HCT116 (cell line): Measurements from ENCODE around the gene SH3D19. TPM values are rescaled to one million over a fixed set of nuclear protein-coding genes. Genes with fewer than 3 reads are reported as not detected.
A peak's percentile ranks its signal among the peaks of the same experiment; 100 is the strongest.
"Not testable (repeated sequence)": the region's sequence is repeated elsewhere in the genome, so short reads cannot be mapped to it uniquely, and the experiment has no call there.

Experiments used
- ATAC-seq: fragments of 200-7000 bp; cut with Tn5 transposase; 2 replicates; pipeline ENCODE4 v1.9.1; 2020; ENCODE audit warnings: mild to moderate bottlenecking, moderate library complexity
- BruUV-seq: library from RNA; stranded (reverse); fragments of 400-500 nt; replicated peaks from 2 replicates; lab custom pipeline; 2021; lab: Mats Ljungman, UMichigan
- CTCF ChIA-PET: fragments of 300-600 bp; sonication (Branson Sonifier 250); formaldehyde crosslinking; loops from one replicate; lab custom pipeline; 2021; ENCODE audit warnings: antibody characterized with exemption; lab: Charles Lee
- POLR2A ChIA-PET: fragments of 300-600, 350-600 bp; sonication (Branson Sonifier 250); formaldehyde crosslinking; loops from one replicate; lab custom pipeline; 2021; ENCODE audit warnings: antibody characterized with exemption; lab: Charles Lee
- RAD21 ChIA-PET, 2 experiments: fragments of 300-600 bp; sonication (Branson Sonifier 250); formaldehyde crosslinking; loops; one replicate each; lab custom pipeline; 2023; ENCODE audit warnings: low total read pairs in 2 of 2; ENCODE audit not compliant: uncharacterized antibody in 2 of 2, unreplicated experiment in 2 of 2, low non-redundant PET in 1 of 2; lab: Charles Lee
- DNase-seq: peaks from one replicate; pipeline ENCODE4 v3.0.0-alpha.2; 2010; ENCODE audit warnings: low read depth, low spot score
- H2AFZ ChIP-seq: fragments of 200-600 bp; shearing (Covaris generic), sonication (generic); 2 replicates; pipeline ENCODE4 v1.6.1; 2017; ENCODE audit warnings: low read depth, mixed run types, mixed read lengths, antibody characterized with exemption, low read length; ENCODE audit not compliant: poor library complexity, severe bottlenecking
- H3K27ac ChIP-seq: 2 replicates; pipeline ENCODE4 v1.5.1; 2012; ENCODE audit warnings: low read depth, low read length
- H3K27me3 ChIP-seq: fragments of 200-600 bp; sonication (generic); 2 replicates; pipeline ENCODE4 v1.6.1; 2016; ENCODE audit warnings: mixed run types, low read length, mixed read lengths; ENCODE audit not compliant: insufficient read depth
- H3K36me3 ChIP-seq, 2 experiments: fragments of 200-500 bp in 1 of 2; fragments of 200-600 bp in 1 of 2; sonication (Bioruptor generic) in 1 of 2; sonication (generic) in 1 of 2; 2 replicates each; pipeline versions ENCODE4 v1.5.1 to v1.6.1; 2014 to 2016; ENCODE audit warnings: low read length in 2 of 2, inconsistent platforms in 1 of 2, mixed read lengths in 1 of 2, mixed run types in 1 of 2; ENCODE audit not compliant: insufficient read depth in 2 of 2, control insufficient read depth in 1 of 2
- H3K4me1 ChIP-seq, 2 experiments: fragments of 200-600 bp in 1 of 2; sonication (generic) in 1 of 2; 2 replicates each; pipeline versions ENCODE4 v1.5.1 to v1.6.1; 2012 to 2017; ENCODE audit warnings: low read length in 2 of 2, inconsistent platforms in 1 of 2, mild to moderate bottlenecking in 1 of 2, mixed read lengths in 1 of 2, mixed run types in 1 of 2, moderate library complexity in 1 of 2; ENCODE audit not compliant: insufficient read depth in 2 of 2, control insufficient read depth in 1 of 2
- H3K4me2 ChIP-seq: fragments of 200-600 bp; sonication (generic); 2 replicates; pipeline ENCODE4 v1.6.1; 2017; ENCODE audit warnings: mixed run types, low read length, mixed read lengths
- H3K4me3 ChIP-seq, 2 experiments: fragments of 200-600 bp in 1 of 2; sonication (generic) in 1 of 2; replicated peaks in 1 of 2; 2 replicates each; pipeline ENCODE4 v1.5.1; 2011 to 2016; ENCODE audit warnings: low read length in 2 of 2, control low read depth in 1 of 2, low read depth in 1 of 2, mild to moderate bottlenecking in 1 of 2, mixed read lengths in 1 of 2, mixed run types in 1 of 2
- H3K79me2 ChIP-seq: fragments of 200-600 bp; sonication (generic); 2 replicates; pipeline ENCODE4 v1.6.1; 2017; ENCODE audit warnings: mild to moderate bottlenecking, mixed run types, low read length, moderate library complexity, mixed read lengths; ENCODE audit not compliant: insufficient read depth
- H3K9ac ChIP-seq: fragments of 200-600 bp; sonication (generic); 2 replicates; pipeline ENCODE4 v1.6.1; 2016; ENCODE audit warnings: low read length, mixed read lengths
- H3K9me2 ChIP-seq: fragments of 200-600 bp; sonication (generic), shearing (Covaris generic); 2 replicates; pipeline ENCODE4 v1.6.1; 2017; ENCODE audit warnings: mixed run types, mild to moderate bottlenecking, moderate library complexity; ENCODE audit not compliant: insufficient read depth
- H3K9me3 ChIP-seq, 2 experiments: fragments of 200-500 bp in 1 of 2; fragments of 200-600 bp in 1 of 2; sonication (Bioruptor generic) in 1 of 2; sonication (generic) in 1 of 2; 2 replicates each; pipeline ENCODE4 v1.6.1; 2014 to 2017; ENCODE audit warnings: low read length in 2 of 2, mixed read lengths in 2 of 2, inconsistent platforms in 1 of 2, low read depth in 1 of 2, mild to moderate bottlenecking in 1 of 2, mixed run types in 1 of 2, moderate library complexity in 1 of 2; ENCODE audit not compliant: control insufficient read depth in 1 of 2, insufficient read depth in 1 of 2
- H4K20me1 ChIP-seq: fragments of 200-600 bp; sonication (generic), shearing (Covaris generic); 2 replicates; pipeline ENCODE4 v1.6.1; 2017; ENCODE audit warnings: mixed run types, mild to moderate bottlenecking, moderate library complexity; ENCODE audit not compliant: insufficient read depth
- CTCF ChIP-seq, 3 experiments: fragments of 200-600 bp in 1 of 3; sonication (generic) in 1 of 3; IDR thresholded peaks in 2 of 3; conservative IDR thresholded peaks in 1 of 3; 2 replicates each; pipeline ENCODE4 v1.5.1; 2012 to 2017; ENCODE audit warnings: low read depth in 2 of 3, low read length in 2 of 3, antibody characterized with exemption in 1 of 3, borderline replicate concordance in 1 of 3, control low read depth in 1 of 3, mild to moderate bottlenecking in 1 of 3, mixed read lengths in 1 of 3, mixed run types in 1 of 3, moderate library complexity in 1 of 3; ENCODE audit not compliant: insufficient read depth in 1 of 3
- FOSL1 ChIP-seq: IDR thresholded peaks from 2 replicates; pipeline ENCODE4 v1.6.1; 2012; ENCODE audit warnings: low read depth
- POLR2A ChIP-seq: IDR thresholded peaks from 2 replicates; pipeline ENCODE4 v1.7.0; 2011; ENCODE audit warnings: borderline replicate concordance; ENCODE audit not compliant: insufficient read depth, insufficient read length; ENCODE audit errors: extremely low read depth
- RAD21 ChIP-seq: IDR thresholded peaks from 2 replicates; pipeline ENCODE4 v1.6.1; 2012; ENCODE audit warnings: low read depth, mild to moderate bottlenecking
- intact Hi-C: fragments of 100-400 bp; cut with micrococcal nuclease; formaldehyde crosslinking; loops from 2 replicates; pipeline ENCODE4 v1.10.0; 2022
- total RNA-seq: library from RNA; stranded (reverse); gene quantifications from one replicate; pipeline ENCODE4 v1.2.1, GENCODE V29; 2021; ENCODE audit not compliant: unreplicated experiment

Gene SH3D19
- total RNA-seq, 1 experiment from 2014 or later = 37.5 TPM

GRCh38 chr4:151238477-151238876 lies 86.9 kb downstream of the SH3D19 start:
- ATAC-seq (peak; percentile 50; the same call in 1 of the 2 replicates), DNase-seq (no peak)
- intact Hi-C loops = no loop called here

GRCh38 chr4:151236036-151236435 lies 89.4 kb downstream of the SH3D19 start:
- ChIA-PET CTCF (no interaction called here), POLR2A (no interaction called here), RAD21 (no interaction called here)
- intact Hi-C loops = no loop called here
- ATAC-seq (no peak), DNase-seq (no peak)
- Histone ChIP-seq H3K9me2 (no peaks in the 10 kb centered on the region), H3K27me3 (no peaks in the 10 kb centered on the region), H3K9me3 (no peaks in the 10 kb centered on the region), H2AFZ (no peak overlapping the region), H4K20me1 (no peaks in the 10 kb centered on the region), H3K4me2 (no peak overlapping the region), H3K36me3 (no peaks in the 10 kb centered on the region), H3K4me3 (no peak overlapping the region), H3K4me1 (no peaks in the 10 kb centered on the region), H3K79me2 (no peaks in the 10 kb centered on the region), H3K9ac (no peak overlapping the region), H3K27ac (no peak overlapping the region)
- no peak for TF ChIP-seq POLR2A
- no TSS peak for BruUV-seq

More at GRCh38 chr4:151238477-151238876, 86.9 kb downstream of the SH3D19 start:
- no peaks in the 10 kb centered on the region for H3K9me3 ChIP-seq
- no peak overlapping the region for H3K27ac ChIP-seq
- no peak overlapping the region for H3K9ac ChIP-seq
- no peak overlapping the region for H2AFZ ChIP-seq
- no peaks in the 10 kb centered on the region for H3K4me1 ChIP-seq
- no peak overlapping the region for H3K4me3 ChIP-seq
- ChIA-PET RAD21 (no interaction called here), POLR2A (no interaction called here), CTCF (no interaction called here)
- no peaks in the 10 kb centered on the region; the same call in 1 of the 2 replicates for H3K79me2 ChIP-seq
- H3K36me3 ChIP-seq = no peaks in the 10 kb centered on the region
- no TSS peak for BruUV-seq
- TF ChIP-seq CTCF (IDR thresholded peaks at IDR 0.05 in 2 of 3, conservative IDR thresholded peaks at IDR 0.05 in 1 of 3; ENCODE audit: borderline replicate concordance in 1 of 3, insufficient read depth in 1 of 3, low read depth in 2 of 3, low read length in 2 of 3) = 0 out of 6 replicates have a peak, but pooled peaks of 1 of the 3 experiments have one; percentile 5
- TF ChIP-seq FOSL1 = no peak
- TF ChIP-seq RAD21 = peak; percentile 33; the same call in 1 of the 2 replicates
- H3K9me2 ChIP-seq = no peaks in the 10 kb centered on the region
- H4K20me1 ChIP-seq = no peaks in the 10 kb centered on the region
- H3K27me3 ChIP-seq = no peaks in the 10 kb centered on the region
- H3K4me2 ChIP-seq = no peak overlapping the region

GRCh38 chr4:151235373-151235772 lies 90.0 kb downstream of the SH3D19 start:
- DNase-seq, H3K4me1 ChIP-seq, CTCF ChIA-PET, H3K9me2 ChIP-seq, H4K20me1 ChIP-seq, H3K36me3 ChIP-seq, intact Hi-C loops, H3K27ac ChIP-seq, RAD21 ChIA-PET, H3K4me3 ChIP-seq, ATAC-seq, POLR2A ChIA-PET, H3K27me3 ChIP-seq, H3K79me2 ChIP-seq, H3K4me2 ChIP-seq, H3K9ac ChIP-seq, H3K9me3 ChIP-seq, BruUV-seq, H2AFZ ChIP-seq: not testable (repeated sequence)
